Heart left ventricle (tissue), 13 donors: ENCODE results near the gene CRYGN.

Source experiments
- POLR2A ChIP-seq, 2 donors: fragments of 450-650 bp; IDR thresholded peaks; one replicate each; pipeline ENCODE4 v1.6.1; 2017; ENCODE audit warnings: antibody characterized with exemption in 2 of 2, mild to moderate bottlenecking in 2 of 2, moderate library complexity in 2 of 2
- TF ChIP-seq, protein P1 (sequence below), 12 donors: fragments of 200-600 bp; sonication (generic) in 4 of 12; IDR thresholded peaks; one replicate each; pipeline versions ENCODE4 v1.5.0 to v1.8.0; 2018 to 2022; ENCODE audit warnings: antibody characterized with exemption in 12 of 12, mild to moderate bottlenecking in 5 of 12
- donor health status: ischemic (EF 13 %, LVEDD 7.1; RV severe dilation, severe dysfunction).
- donor health status: DM: no; HTN: yes; CAD: no.
- donor health status: DM: no; HTN: no; CAD: no.
- donor health status: ischemic (EF 25% LVEDD 6.9; RV normal size, moderate dysfunction).
- donor health status: ischemic (EF 25% LVEDD 5.7; RV mildly dilated, moderate dysfunction).
- donor health status: ischemic (EF 35%, LVEDD 5.7; RV mildly dilated, moderate dysfunction).
- donor health status: nonischemic (EF 11% LVEDD 7.7; RV severe dilation, severe dysfunction).
- donor health status: DM: yes; HTN: yes; CAD: no.
- donor health status: PGD.
- donor health status: ischemic (EF 29% LVEDD 5.4; RV normal size, mild dysfunction).
- donor health status: nonischemic (EF 23%, LVEDD 6.1; RV moderate dilation, normal function).

DNA sequence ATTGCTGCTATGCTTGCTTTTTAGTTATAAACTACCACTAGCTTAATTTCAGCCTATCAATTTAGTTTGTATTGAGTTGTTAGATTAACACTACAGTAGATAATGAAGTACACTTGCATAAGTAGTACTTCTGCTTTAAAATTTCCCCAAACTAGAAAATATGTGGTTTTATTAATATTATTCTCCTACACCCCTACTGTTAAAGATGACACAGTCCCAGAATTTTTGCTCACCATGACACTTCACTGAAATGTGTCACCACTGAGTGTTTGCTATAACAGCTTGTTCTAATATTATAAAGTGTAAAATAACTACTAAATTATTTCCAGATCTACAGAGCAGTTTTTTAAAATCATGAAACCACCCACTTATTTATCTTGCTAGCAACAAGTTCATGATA lies 48.2 kb upstream of the CRYGN start:
- TF ChIP-seq POLR2A (IDR thresholded peaks at IDR 0.05) = no peak
- TF ChIP-seq, protein P1, sequence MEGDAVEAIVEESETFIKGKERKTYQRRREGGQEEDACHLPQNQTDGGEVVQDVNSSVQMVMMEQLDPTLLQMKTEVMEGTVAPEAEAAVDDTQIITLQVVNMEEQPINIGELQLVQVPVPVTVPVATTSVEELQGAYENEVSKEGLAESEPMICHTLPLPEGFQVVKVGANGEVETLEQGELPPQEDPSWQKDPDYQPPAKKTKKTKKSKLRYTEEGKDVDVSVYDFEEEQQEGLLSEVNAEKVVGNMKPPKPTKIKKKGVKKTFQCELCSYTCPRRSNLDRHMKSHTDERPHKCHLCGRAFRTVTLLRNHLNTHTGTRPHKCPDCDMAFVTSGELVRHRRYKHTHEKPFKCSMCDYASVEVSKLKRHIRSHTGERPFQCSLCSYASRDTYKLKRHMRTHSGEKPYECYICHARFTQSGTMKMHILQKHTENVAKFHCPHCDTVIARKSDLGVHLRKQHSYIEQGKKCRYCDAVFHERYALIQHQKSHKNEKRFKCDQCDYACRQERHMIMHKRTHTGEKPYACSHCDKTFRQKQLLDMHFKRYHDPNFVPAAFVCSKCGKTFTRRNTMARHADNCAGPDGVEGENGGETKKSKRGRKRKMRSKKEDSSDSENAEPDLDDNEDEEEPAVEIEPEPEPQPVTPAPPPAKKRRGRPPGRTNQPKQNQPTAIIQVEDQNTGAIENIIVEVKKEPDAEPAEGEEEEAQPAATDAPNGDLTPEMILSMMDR (IDR thresholded peaks at IDR 0.05) = no peak
